NT2/D1 (cell line): ENCODE measurements around the gene TBX4.

ENCODE experiments used
- SUZ12 ChIP-seq: IDR thresholded peaks from 2 replicates; pipeline ENCODE4 v1.6.1; 2011; ENCODE audit not compliant: insufficient read length, insufficient read depth; ENCODE audit errors: extremely low read depth
- ZNF274 ChIP-seq: IDR thresholded peaks from 2 replicates; pipeline ENCODE4 v1.6.1; 2011; ENCODE audit warnings: mild to moderate bottlenecking, low read depth, low read length

DNA sequence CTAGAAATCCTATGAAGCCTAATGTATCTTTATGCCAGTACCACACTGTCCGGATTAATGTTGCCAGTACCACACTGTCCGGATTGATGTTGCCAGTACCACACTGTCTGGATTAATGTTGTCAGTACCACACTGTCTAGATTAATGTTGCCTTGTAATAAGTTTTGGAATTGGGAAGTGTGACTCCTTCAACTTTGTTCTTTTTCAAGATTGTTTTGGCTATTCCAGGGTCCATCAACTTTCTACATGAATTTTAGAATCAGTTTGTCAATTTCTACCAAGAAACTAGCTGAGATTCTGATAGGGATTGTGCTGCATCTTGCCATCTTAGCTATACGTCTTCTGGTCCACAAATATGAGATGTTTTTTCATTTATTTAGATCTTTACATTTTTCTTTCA is 68.7 kb downstream of the TBX4 start:
- TF ChIP-seq ZNF274 (no peak), SUZ12 (no peak)
